Measurements from ENCODE around the gene IRF8.
"Not testable (repeated sequence)": the region's sequence is repeated elsewhere in the genome, so short reads cannot be mapped to it uniquely, and the experiment has no call there.

Gene IRF8

GRCh38 chr16:85868495-85868894, 30.5 kb upstream of the IRF8 start:
- DNase-seq = no peak

- no peak for DNase-seq
Observed at GRCh38 chr16:85869206-85869605, 29.8 kb upstream of the IRF8 start.

GRCh38 chr16:85869785-85870558, 29.0 kb upstream of the IRF8 start:
- no peak for DNase-seq

- no peak for DNase-seq
Observed at GRCh38 chr16:85871756-85872155, 27.2 kb upstream of the IRF8 start.

- DNase-seq = no peak
Observed at GRCh38 chr16:85872734-85873133, 26.2 kb upstream of the IRF8 start.

- DNase-seq = no peak
Observed at GRCh38 chr16:85873153-85873552, 25.8 kb upstream of the IRF8 start.

- not testable (repeated sequence) for DNase-seq
Observed at GRCh38 chr16:85874031-85874430, 24.9 kb upstream of the IRF8 start.

GRCh38 chr16:85878407-85878806, 20.6 kb upstream of the IRF8 start:
- no peak for DNase-seq

GRCh38 chr16:85878875-85879274, 20.1 kb upstream of the IRF8 start:
- no peak for DNase-seq

GRCh38 chr16:85879549-85879948, 19.4 kb upstream of the IRF8 start:
- DNase-seq = no peak

GRCh38 chr16:85879975-85880831, 18.8 kb upstream of the IRF8 start:
- peak; percentile 20 for DNase-seq

GRCh38 chr16:85880861-85881260, 18.1 kb upstream of the IRF8 start:
- no peak for DNase-seq

GRCh38 chr16:85881436-85881835, 17.5 kb upstream of the IRF8 start:
- DNase-seq = no peak

- DNase-seq = no peak
Observed at GRCh38 chr16:85882181-85882810, 16.7 kb upstream of the IRF8 start.

- no peak for DNase-seq
Observed at GRCh38 chr16:85883813-85884212, 15.1 kb upstream of the IRF8 start.

GRCh38 chr16:85884808-85885463, 14.0 kb upstream of the IRF8 start:
- no peak for DNase-seq

GRCh38 chr16:85885537-85885936, 13.4 kb upstream of the IRF8 start:
- DNase-seq = no peak

GRCh38 chr16:85888405-85889331, 10.3 kb upstream of the IRF8 start:
- DNase-seq = peak; percentile 35

GRCh38 chr16:85891033-85891775, 7.8 kb upstream of the IRF8 start:
- DNase-seq = peak; percentile 34

GRCh38 chr16:85891776-85892166, 7.2 kb upstream of the IRF8 start:
- DNase-seq = no peak

GRCh38 chr16:85892760-85893159, 6.2 kb upstream of the IRF8 start:
- no peak for DNase-seq
